ENCODE results near the gene IL12RB2. TPM values are rescaled to one million over a fixed set of nuclear protein-coding genes. Genes with fewer than 3 reads are reported as not detected.

Gene IL12RB2
- total and polyA plus RNA-seq, 2 experiments from 2014 or later = 0.06 TPM; not detected in 1

DNA sequence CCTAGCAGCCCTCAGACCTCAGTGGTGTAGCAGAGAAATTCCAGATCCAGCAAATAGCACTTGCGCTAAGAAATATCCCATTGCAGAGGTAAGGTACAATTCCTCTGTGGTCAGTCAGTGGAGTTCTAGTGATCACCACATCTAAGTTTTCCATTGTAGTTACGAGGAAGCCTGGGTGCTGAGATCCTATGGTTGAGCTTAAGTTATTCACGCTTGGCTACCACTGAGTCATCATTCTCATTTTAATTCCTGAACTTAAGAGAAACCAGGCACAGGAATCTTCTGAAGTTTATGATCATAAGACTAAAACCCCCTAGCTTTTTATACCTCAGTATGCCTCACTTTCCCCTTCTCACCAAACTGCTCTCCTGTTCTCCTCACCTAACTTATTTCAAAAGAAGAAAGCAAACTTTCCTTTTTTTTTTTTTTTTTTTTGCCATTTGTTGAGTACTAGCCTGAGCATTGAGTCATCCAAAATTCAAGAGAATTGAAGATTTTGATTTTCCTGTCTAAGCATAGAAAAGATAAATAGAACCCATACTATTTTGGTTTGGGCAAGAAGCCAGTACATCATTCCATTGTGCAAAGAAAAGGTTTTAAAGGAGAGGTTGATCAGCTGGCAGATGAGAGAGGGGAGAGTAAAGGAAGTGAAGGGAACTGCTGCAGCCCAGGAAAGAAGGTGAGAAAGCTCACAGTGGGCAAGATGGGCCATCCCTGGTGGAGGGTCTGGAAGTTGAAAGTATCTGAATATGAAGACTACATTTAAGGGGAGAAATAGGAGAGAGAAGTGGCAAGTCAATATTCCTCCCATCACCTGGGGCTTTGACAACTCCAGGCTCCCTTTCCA lies 82.6 kb downstream of the IL12RB2 start:
- Histone ChIP-seq H3K27ac (no peak overlapping the region), H3F3A (ENCODE audit: insufficient read depth) (peaks cover 5% of the 10 kb centered on the region; the same call in 1 of the 2 replicates), H3K4me3 (no peak overlapping the region), H3K4me2 (ENCODE audit: unreplicated experiment) (peak overlapping the region; percentile 14), H3K9me2 (ENCODE audit: insufficient read depth) (no peaks in the 10 kb centered on the region), H3K4me1 (ENCODE audit: insufficient read depth) (peaks cover 8% of the 10 kb centered on the region; the same call in 1 of the 2 replicates), H4K20me1 (ENCODE audit: insufficient read depth) (no peaks in the 10 kb centered on the region), H3K9ac (no peak overlapping the region), H3K27me3 (replicated peaks; ENCODE audit: insufficient read depth) (no peaks in the 10 kb centered on the region), H2AFZ (peak overlapping the region; percentile 47; the same call in 1 of the 2 replicates), H3K36me3 (ENCODE audit: low read depth) (no peaks in the 10 kb centered on the region), H3K9me3 (ENCODE audit: low read depth) (no peaks in the 10 kb centered on the region), H3K79me2 (ENCODE audit: insufficient read depth) (no peaks in the 10 kb centered on the region)
- TF ChIP-seq EZH2phosphoT487 (IDR thresholded peaks at IDR 0.05; ENCODE audit: insufficient read depth, low read depth) (no peak), EZH2 (IDR thresholded peaks at IDR 0.05; ENCODE audit: insufficient read depth, poor library complexity, severe bottlenecking) (no peak)
- in situ Hi-C loops (cut with MboI) = no loop called here
- WGBS, 2 experiments (ENCODE audit: low coverage in 1 of 2, low lambda C conversion rate in 2 of 2, missing lambda C conversion rate in 2 of 2) = 77 to 82% methylated on average over 3 of the region's 3 CpGs
- DNase-seq = peak; percentile 58

DNA sequence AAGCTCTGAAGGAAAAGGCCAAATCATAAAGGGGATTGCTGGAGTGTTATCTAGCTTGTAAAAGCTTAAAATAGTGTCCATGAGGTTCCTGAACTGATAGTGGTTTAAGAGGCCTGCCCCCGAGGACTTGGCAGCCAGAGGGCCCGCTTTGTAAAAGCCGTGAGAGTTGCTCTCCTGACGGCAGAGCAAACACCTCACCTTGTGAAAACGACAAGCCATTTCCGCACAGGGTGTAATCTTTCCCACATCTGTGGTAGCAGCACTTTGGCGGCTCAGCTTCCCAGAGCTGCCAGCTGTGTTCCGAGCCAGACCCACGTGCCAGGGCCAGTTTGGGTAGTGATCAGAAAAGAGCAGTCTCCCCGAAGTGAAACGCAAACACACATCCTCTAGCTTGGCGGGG lies 85.6 kb downstream of the IL12RB2 start:
- Histone ChIP-seq H3K36me3 (ENCODE audit: low read depth) (no peaks in the 10 kb centered on the region), H3K4me3 (no peak overlapping the region), H3K27me3 (replicated peaks; ENCODE audit: insufficient read depth) (no peaks in the 10 kb centered on the region), H3K9me2 (ENCODE audit: insufficient read depth) (no peaks in the 10 kb centered on the region), H2AFZ (no peak overlapping the region), H3K4me1 (ENCODE audit: insufficient read depth) (peaks cover 8% of the 10 kb centered on the region; the same call in 1 of the 2 replicates), H3K9me3 (ENCODE audit: low read depth) (no peaks in the 10 kb centered on the region), H3K4me2 (ENCODE audit: unreplicated experiment) (no peak overlapping the region), H3F3A (ENCODE audit: insufficient read depth) (peaks cover 5% of the 10 kb centered on the region; the same call in 1 of the 2 replicates), H3K9ac (no peak overlapping the region), H3K27ac (no peak overlapping the region), H3K79me2 (ENCODE audit: insufficient read depth) (no peaks in the 10 kb centered on the region), H4K20me1 (ENCODE audit: insufficient read depth) (no peaks in the 10 kb centered on the region)
- DNase-seq = no peak
- in situ Hi-C loops (cut with MboI) = no loop called here
- no peak for TF ChIP-seq EZH2 (IDR thresholded peaks at IDR 0.05; ENCODE audit: insufficient read depth, poor library complexity, severe bottlenecking)
- TF ChIP-seq EZH2phosphoT487 (IDR thresholded peaks at IDR 0.05; ENCODE audit: insufficient read depth, low read depth) = no peak
- WGBS, 2 experiments (ENCODE audit: low coverage in 1 of 2, low lambda C conversion rate in 2 of 2, missing lambda C conversion rate in 2 of 2) = 42 to 43% methylated on average over 12 of the region's 12 CpGs

DNA sequence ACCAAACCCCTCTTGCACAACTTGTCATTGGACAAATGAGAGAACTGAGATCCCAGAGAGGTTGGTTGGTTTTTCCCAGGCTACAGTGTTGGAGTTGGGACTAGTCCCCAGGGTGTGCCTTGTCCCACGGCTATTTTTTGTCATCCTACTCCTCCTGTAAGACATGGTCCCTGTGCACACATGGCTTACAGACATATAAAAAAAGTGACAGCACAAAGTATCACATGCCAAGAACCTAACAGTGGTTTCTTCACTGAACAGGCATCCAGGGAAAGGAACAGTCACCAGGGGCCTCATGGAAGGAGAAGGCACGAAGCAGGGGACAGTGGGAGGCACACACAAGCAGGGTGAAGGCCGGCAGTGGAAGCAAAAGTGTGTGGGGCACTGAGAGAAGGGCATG lies 86.1 kb downstream of the IL12RB2 start:
- H3F3A ChIP-seq (ENCODE audit: insufficient read depth) = peaks cover 5% of the 10 kb centered on the region; the same call in 1 of the 2 replicates
- no peaks in the 10 kb centered on the region for H3K36me3 ChIP-seq (ENCODE audit: low read depth)
- H3K4me2 ChIP-seq (ENCODE audit: unreplicated experiment) = no peak overlapping the region
- H3K9me2 ChIP-seq (ENCODE audit: insufficient read depth) = no peaks in the 10 kb centered on the region
- peak; percentile 19 for DNase-seq
- no peak overlapping the region for H2AFZ ChIP-seq
- in situ Hi-C loops (cut with MboI) = no loop called here
- peaks cover 8% of the 10 kb centered on the region; the same call in 1 of the 2 replicates for H3K4me1 ChIP-seq (ENCODE audit: insufficient read depth)
- TF ChIP-seq EZH2phosphoT487 (IDR thresholded peaks at IDR 0.05; ENCODE audit: insufficient read depth, low read depth) (no peak), EZH2 (IDR thresholded peaks at IDR 0.05; ENCODE audit: insufficient read depth, poor library complexity, severe bottlenecking) (no peak)
- H4K20me1 ChIP-seq (ENCODE audit: insufficient read depth) = no peaks in the 10 kb centered on the region
- H3K4me3 ChIP-seq = no peak overlapping the region
- H3K9me3 ChIP-seq (ENCODE audit: low read depth) = no peaks in the 10 kb centered on the region
- no peaks in the 10 kb centered on the region for H3K79me2 ChIP-seq (ENCODE audit: insufficient read depth)
- no peak overlapping the region for H3K27ac ChIP-seq
- H3K27me3 ChIP-seq (replicated peaks; ENCODE audit: insufficient read depth) = no peaks in the 10 kb centered on the region
- H3K9ac ChIP-seq = no peak overlapping the region
- 30% methylated on average over 3 of the region's 3 CpGs for WGBS, 2 experiments (ENCODE audit: low coverage in 1 of 2, low lambda C conversion rate in 2 of 2, missing lambda C conversion rate in 2 of 2)

DNA sequence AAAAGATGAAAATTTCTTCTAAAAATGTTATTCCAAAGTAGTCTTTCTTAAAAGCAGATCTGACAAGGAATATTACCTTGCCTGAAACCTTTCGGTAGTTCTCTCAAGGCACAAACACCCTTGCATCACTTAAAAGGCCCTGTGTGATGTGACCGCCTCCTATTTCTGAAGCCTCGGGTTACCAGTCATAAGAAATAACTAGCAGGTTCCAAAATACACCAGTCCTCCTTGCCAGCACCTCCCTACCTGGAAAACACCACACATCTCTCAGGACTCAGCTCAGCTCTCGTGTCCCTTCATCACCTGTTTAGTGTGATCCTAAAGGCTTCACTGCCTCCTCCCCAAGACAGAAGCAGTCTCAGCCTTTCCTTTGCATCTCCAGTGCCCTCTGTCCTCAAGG lies 86.9 kb downstream of the IL12RB2 start:
- H3K9ac ChIP-seq = no peak overlapping the region
- no peak overlapping the region for H3K27ac ChIP-seq
- H3K79me2 ChIP-seq (ENCODE audit: insufficient read depth) = no peaks in the 10 kb centered on the region
- H3K9me3 ChIP-seq (ENCODE audit: low read depth) = no peaks in the 10 kb centered on the region
- 95 to 100% methylated on average over 4 of the region's 4 CpGs for WGBS, 2 experiments (ENCODE audit: low coverage in 1 of 2, low lambda C conversion rate in 2 of 2, missing lambda C conversion rate in 2 of 2)
- DNase-seq = no peak
- no peaks in the 10 kb centered on the region for H3K36me3 ChIP-seq (ENCODE audit: low read depth)
- H3K27me3 ChIP-seq (replicated peaks; ENCODE audit: insufficient read depth) = no peaks in the 10 kb centered on the region
- no peaks in the 10 kb centered on the region for H3K9me2 ChIP-seq (ENCODE audit: insufficient read depth)
- peaks cover 8% of the 10 kb centered on the region; the same call in 1 of the 2 replicates for H3K4me1 ChIP-seq (ENCODE audit: insufficient read depth)
- H3K4me2 ChIP-seq (ENCODE audit: unreplicated experiment) = no peak overlapping the region
- no peak overlapping the region for H2AFZ ChIP-seq
- H4K20me1 ChIP-seq (ENCODE audit: insufficient read depth) = no peaks in the 10 kb centered on the region
- in situ Hi-C loops (cut with MboI) = no loop called here
- TF ChIP-seq EZH2 (IDR thresholded peaks at IDR 0.05; ENCODE audit: insufficient read depth, poor library complexity, severe bottlenecking) (no peak), EZH2phosphoT487 (IDR thresholded peaks at IDR 0.05; ENCODE audit: insufficient read depth, low read depth) (no peak)
- H3K4me3 ChIP-seq = no peak overlapping the region
- peaks cover 5% of the 10 kb centered on the region; the same call in 1 of the 2 replicates for H3F3A ChIP-seq (ENCODE audit: insufficient read depth)
